ENCODE results near the gene NT5C1A.

The NT5C1A gene

GRCh38 chr1:39662861-39663260, 9.0 kb downstream of the NT5C1A start:
- no peak for DNase-seq (ENCODE audit: low read depth in 1 of 2, low spot score in 1 of 2)

GRCh38 chr1:39659538-39659937, 12.4 kb downstream of the NT5C1A start:
- DNase-seq (ENCODE audit: low read depth in 1 of 2, low spot score in 1 of 2) = no peak

GRCh38 chr1:39659110-39659509, 12.8 kb downstream of the NT5C1A start:
- DNase-seq (ENCODE audit: low read depth in 1 of 2, low spot score in 1 of 2) = no peak

GRCh38 chr1:39657923-39658485, 13.9 kb downstream of the NT5C1A start:
- peak; percentile 28 to 37 for DNase-seq (ENCODE audit: low read depth in 1 of 2, low spot score in 1 of 2)

GRCh38 chr1:39657402-39657801, 14.5 kb downstream of the NT5C1A start:
- DNase-seq (ENCODE audit: low read depth in 1 of 2, low spot score in 1 of 2) = no peak

- DNase-seq (ENCODE audit: low read depth in 1 of 2, low spot score in 1 of 2) = no peak
These were observed 15.5 kb downstream of the NT5C1A start for GRCh38 chr1:39656391-39656790.

GRCh38 chr1:39655578-39656268, 16.2 kb downstream of the NT5C1A start:
- DNase-seq (ENCODE audit: low read depth in 1 of 2, low spot score in 1 of 2) = no peak

- no peak for DNase-seq (ENCODE audit: low read depth in 1 of 2, low spot score in 1 of 2)
These were observed 17.6 kb downstream of the NT5C1A start for GRCh38 chr1:39654291-39654690.

- peak; percentile 47 to 54 for DNase-seq (ENCODE audit: low read depth in 1 of 2, low spot score in 1 of 2)
These were observed 18.3 kb downstream of the NT5C1A start for GRCh38 chr1:39653546-39654031.

GRCh38 chr1:39652554-39652953, 19.4 kb downstream of the NT5C1A start:
- no peak for DNase-seq (ENCODE audit: low read depth in 1 of 2, low spot score in 1 of 2)

GRCh38 chr1:39652105-39652504, 19.8 kb downstream of the NT5C1A start:
- no peak for DNase-seq (ENCODE audit: low read depth in 1 of 2, low spot score in 1 of 2)

- DNase-seq (ENCODE audit: low read depth in 1 of 2, low spot score in 1 of 2) = no peak
These were observed 21.5 kb downstream of the NT5C1A start for GRCh38 chr1:39650431-39650830.

GRCh38 chr1:39649636-39650185, 22.2 kb downstream of the NT5C1A start:
- no peak for DNase-seq (ENCODE audit: low read depth in 1 of 2, low spot score in 1 of 2)

GRCh38 chr1:39648496-39648895, 23.4 kb downstream of the NT5C1A start:
- DNase-seq (ENCODE audit: low read depth in 1 of 2, low spot score in 1 of 2) = no peak

- DNase-seq (ENCODE audit: low read depth in 1 of 2, low spot score in 1 of 2) = no peak
These were observed 24.7 kb downstream of the NT5C1A start for GRCh38 chr1:39647247-39647646.

GRCh38 chr1:39646232-39647081, 25.4 kb downstream of the NT5C1A start:
- DNase-seq (ENCODE audit: low read depth in 1 of 2, low spot score in 1 of 2) = no peak

GRCh38 chr1:39645411-39646043, 26.4 kb downstream of the NT5C1A start:
- no peak for DNase-seq (ENCODE audit: low read depth in 1 of 2, low spot score in 1 of 2)

- no peak for DNase-seq (ENCODE audit: low read depth in 1 of 2, low spot score in 1 of 2)
These were observed 28.2 kb downstream of the NT5C1A start for GRCh38 chr1:39643705-39644104.

- DNase-seq (ENCODE audit: low read depth in 1 of 2, low spot score in 1 of 2) = no peak
These were observed 29.1 kb downstream of the NT5C1A start for GRCh38 chr1:39642796-39643195.

- no peak for DNase-seq (ENCODE audit: low read depth in 1 of 2, low spot score in 1 of 2)
These were observed 31.0 kb downstream of the NT5C1A start for GRCh38 chr1:39640861-39641260.
